AG04449 (cell line): Measurements from ENCODE around the gene OCSTAMP.

Experiments
- CTCF ChIA-PET: fragments of 350-600 bp; formaldehyde crosslinking; extraction: SDS; loops from one replicate; lab custom pipeline; 2021; ENCODE audit warnings: antibody characterized with exemption; lab: Yijun Ruan, JAX
- POLR2A ChIA-PET: fragments of 400-600, 350-600 bp; formaldehyde crosslinking; extraction: SDS; loops from one replicate; lab custom pipeline; 2020; ENCODE audit warnings: antibody characterized with exemption, inconsistent platforms; lab: Yijun Ruan, JAX
- DNase-seq: peaks from one replicate; pipeline ENCODE4 v3.0.0-alpha.2; 2010; ENCODE audit warnings: low read depth, low spot score
- H3K4me3 ChIP-seq: 2 replicates; pipeline ENCODE4 v1.5.1; 2011; ENCODE audit warnings: low read depth, mild to moderate bottlenecking, control low read depth, low read length
- CTCF ChIP-seq: IDR thresholded peaks from one replicate; pipeline ENCODE4 v1.5.1; 2011; ENCODE audit warnings: mild to moderate bottlenecking, moderate library complexity, low read length, control low read depth, inconsistent platforms; ENCODE audit not compliant: insufficient read depth; ENCODE audit errors: missing control alignments

OCSTAMP gene

GRCh38 chr20:46588532-46589511, 38.4 kb upstream of the OCSTAMP start:
- POLR2A ChIA-PET, result no interaction called here
- no peak overlapping the region for H3K4me3 ChIP-seq
- CTCF ChIA-PET, result no interaction called here
- TF ChIP-seq CTCF, result no peak
- DNase-seq, result no peak

GRCh38 chr20:46587986-46588385, 37.5 kb upstream of the OCSTAMP start:
- no peak for DNase-seq
- H3K4me3 ChIP-seq, result no peak overlapping the region
- ChIA-PET CTCF (no interaction called here), POLR2A (no interaction called here)
- TF ChIP-seq CTCF, result no peak

- no peak overlapping the region for H3K4me3 ChIP-seq
- TF ChIP-seq CTCF, result no peak
- POLR2A ChIA-PET, result no interaction called here
- CTCF ChIA-PET, result interaction anchor here (2.0 kb wide), 1 partner anchor 24 kb away, joined by 7 read pairs; no protein-coding TSS in a partner anchor
- no peak for DNase-seq
Observed at GRCh38 chr20:46586724-46587123, 36.3 kb upstream of the OCSTAMP start.

- CTCF ChIA-PET, result no interaction called here
- TF ChIP-seq CTCF, result no peak
- POLR2A ChIA-PET, result no interaction called here
- no peak for DNase-seq
- no peak overlapping the region for H3K4me3 ChIP-seq
Observed at GRCh38 chr20:46584508-46584907, 34.1 kb upstream of the OCSTAMP start.

GRCh38 chr20:46583411-46584214, 33.2 kb upstream of the OCSTAMP start:
- H3K4me3 ChIP-seq, result no peak overlapping the region
- DNase-seq, result no peak
- POLR2A ChIA-PET, result no interaction called here
- CTCF ChIA-PET, result no interaction called here
- TF ChIP-seq CTCF, result no peak

GRCh38 chr20:46582648-46583047, 32.2 kb upstream of the OCSTAMP start:
- no peak for DNase-seq
- ChIA-PET POLR2A (no interaction called here), CTCF (no interaction called here)
- no peak overlapping the region for H3K4me3 ChIP-seq
- TF ChIP-seq CTCF, result no peak
